ENCODE data around the gene TANC1. TPM values are rescaled to one million over a fixed set of nuclear protein-coding genes. Genes with fewer than 3 reads are reported as not detected.

The TANC1 gene
- polyA plus RNA-seq, 1 donor (not counting 4 experiments of a cell fraction or from before 2014, with no cell fraction given), result 33.5 TPM

DNA sequence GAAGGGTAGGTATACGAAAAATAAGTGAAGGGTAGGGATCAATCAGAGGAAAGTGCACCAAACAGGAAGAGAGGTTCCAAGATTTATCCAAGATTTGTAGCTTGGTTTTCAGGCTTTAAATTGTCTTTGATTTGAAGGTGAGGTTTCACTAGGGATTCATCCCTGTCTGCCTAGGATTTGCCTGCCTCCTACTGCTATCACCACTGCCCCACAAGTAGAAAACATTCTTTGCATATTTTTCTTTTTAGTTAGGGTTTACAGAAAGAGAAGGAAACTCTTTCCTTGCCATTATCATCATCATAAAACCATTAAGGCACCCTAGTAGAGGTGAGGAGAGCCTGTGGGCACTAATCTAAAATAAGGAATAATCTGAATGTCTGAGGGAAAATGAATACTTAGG lies 45.8 kb upstream of the TANC1 start:
- dilution Hi-C loops (cut with MboI; ENCODE audit: extremely low pct_ligation_motif_present, low sequenced_read_pairs), result no loop called here
- FAIRE-seq, result no peak
- H3K4me3 ChIP-seq (ENCODE audit: control insufficient read depth in 2 of 3, extremely low read depth in 1 of 3, insufficient read depth in 2 of 3, low read depth in 1 of 3, low read length in 3 of 3), result no peak overlapping the region

DNA sequence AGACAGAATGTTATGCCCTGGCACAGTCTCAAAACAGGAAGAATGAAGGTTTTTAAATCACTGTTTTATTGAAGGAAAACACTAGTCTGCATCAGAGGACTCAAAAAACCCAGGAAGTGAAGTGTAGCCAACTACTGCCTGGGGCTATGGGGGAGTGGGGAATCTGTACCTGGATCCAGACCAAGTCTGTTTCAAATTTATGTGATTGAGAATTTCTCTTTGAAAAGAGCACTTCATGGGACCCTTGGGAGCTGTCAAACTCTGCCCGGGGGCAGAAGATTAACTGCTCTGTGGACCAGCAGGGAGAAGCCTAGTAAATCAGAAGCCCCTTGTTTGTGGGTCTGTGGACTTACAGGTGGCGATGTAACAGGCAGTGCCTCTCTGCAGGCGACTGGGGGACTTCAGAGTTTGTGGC lies 45.3 kb upstream of the TANC1 start:
- no peaks in the 10 kb centered on the region for H3K36me3 ChIP-seq (ENCODE audit: control insufficient read depth in 2 of 2, extremely low read depth in 1 of 2, insufficient read depth in 2 of 2, low read length in 2 of 2)
- no peaks in the 10 kb centered on the region for H3K9me3 ChIP-seq (ENCODE audit: control insufficient read depth, low read depth, low read length)
- H4K20me1 ChIP-seq (ENCODE audit: control insufficient read depth, extremely low read depth, insufficient read depth, low read length), result no peaks in the 10 kb centered on the region
- peaks cover 21% of the 10 kb centered on the region for H3K4me1 ChIP-seq (ENCODE audit: control insufficient read depth, extremely low read depth, insufficient read depth, low read length)
- dilution Hi-C loops (cut with MboI; ENCODE audit: extremely low pct_ligation_motif_present, low sequenced_read_pairs), result no loop called here
- H3K27ac ChIP-seq (ENCODE audit: control insufficient read depth, insufficient read depth, low read length), result no peak overlapping the region
- DNase-seq (ENCODE audit: low read depth, low spot score) (no peak), FAIRE-seq (no peak)
- H3K79me2 ChIP-seq (ENCODE audit: control insufficient read depth, insufficient read depth, low read length), result no peaks in the 10 kb centered on the region
- H2AFZ ChIP-seq (ENCODE audit: control insufficient read depth, low read length), result no peak overlapping the region
- no peak for TF ChIP-seq CTCF (optimal IDR thresholded peaks at IDR 0.05 in 1 of 3, IDR thresholded peaks at IDR 0.05 in 1 of 3, conservative IDR thresholded peaks at IDR 0.05 in 1 of 3; ENCODE audit: extremely low read depth in 1 of 3, insufficient read depth in 2 of 3, low read length in 3 of 3)
- no peak for TF ChIP-seq EZH2 (IDR thresholded peaks at IDR 0.05; ENCODE audit: low read length)
- peak overlapping the region; percentile 34 for H3K4me2 ChIP-seq (ENCODE audit: control insufficient read depth, extremely low read depth, insufficient read depth, low read depth, low read length)
- H3K4me3 ChIP-seq (ENCODE audit: control insufficient read depth in 2 of 3, extremely low read depth in 1 of 3, insufficient read depth in 2 of 3, low read depth in 1 of 3, low read length in 3 of 3), result no peak overlapping the region
- H3K27me3 ChIP-seq (ENCODE audit: control insufficient read depth, extremely low read depth, insufficient read depth, low read length), result no peaks in the 10 kb centered on the region
- no peak overlapping the region for H3K9ac ChIP-seq (ENCODE audit: control insufficient read depth, extremely low read depth, insufficient read depth, low read length)
- no peaks in the 10 kb centered on the region for H3K9me1 ChIP-seq (ENCODE audit: control insufficient read depth, extremely low read depth, insufficient read depth, low read length)

More for the DNA sequence above, 45.8 kb upstream of the TANC1 start:
- Histone ChIP-seq H4K20me1 (ENCODE audit: control insufficient read depth, extremely low read depth, insufficient read depth, low read length) (no peaks in the 10 kb centered on the region), H3K4me2 (ENCODE audit: control insufficient read depth, extremely low read depth, insufficient read depth, low read depth, low read length) (no peak overlapping the region), H3K4me1 (ENCODE audit: control insufficient read depth, extremely low read depth, insufficient read depth, low read length) (peaks cover 21% of the 10 kb centered on the region), H3K36me3 (ENCODE audit: control insufficient read depth in 2 of 2, extremely low read depth in 1 of 2, insufficient read depth in 2 of 2, low read length in 2 of 2) (no peaks in the 10 kb centered on the region), H3K9me3 (ENCODE audit: control insufficient read depth, low read depth, low read length) (no peaks in the 10 kb centered on the region), H3K9me1 (ENCODE audit: control insufficient read depth, extremely low read depth, insufficient read depth, low read length) (no peaks in the 10 kb centered on the region), H3K27me3 (ENCODE audit: control insufficient read depth, extremely low read depth, insufficient read depth, low read length) (no peaks in the 10 kb centered on the region), H3K79me2 (ENCODE audit: control insufficient read depth, insufficient read depth, low read length) (no peaks in the 10 kb centered on the region), H2AFZ (ENCODE audit: control insufficient read depth, low read length) (peak overlapping the region; percentile 23), H3K9ac (ENCODE audit: control insufficient read depth, extremely low read depth, insufficient read depth, low read length) (no peak overlapping the region), H3K27ac (ENCODE audit: control insufficient read depth, insufficient read depth, low read length) (no peak overlapping the region)
- no peak for DNase-seq (ENCODE audit: low read depth, low spot score)
- no peak for TF ChIP-seq CTCF (optimal IDR thresholded peaks at IDR 0.05 in 1 of 3, IDR thresholded peaks at IDR 0.05 in 1 of 3, conservative IDR thresholded peaks at IDR 0.05 in 1 of 3; ENCODE audit: extremely low read depth in 1 of 3, insufficient read depth in 2 of 3, low read length in 3 of 3)
